Measurements from ENCODE around the gene EGLN1. TPM values are rescaled to one million over a fixed set of nuclear protein-coding genes. Genes with fewer than 3 reads are reported as not detected.

EGLN1 gene
- total and polyA plus RNA-seq, 4 donors, result 4.5 to 45.1 (median 16.3) TPM

- Histone ChIP-seq H3K4me1 (ENCODE audit: control insufficient read depth in 5 of 5, insufficient read depth in 5 of 5, low read length in 5 of 5) (peaks cover 0 to 7% (median 0%) of the 10 kb centered on the region in 5 donors), H3K27ac (ENCODE audit: low read depth in 1 of 2, low read length in 1 of 2) (no peak overlapping the region), H3K4me3 (no peak overlapping the region), H3K9ac (ENCODE audit: insufficient read depth in 1 of 2, low read length in 2 of 2) (no peak overlapping the region), H3K9me3 (ENCODE audit: control insufficient read depth in 4 of 4, insufficient read depth in 3 of 4, low read length in 3 of 4) (no peaks in the 10 kb centered on the region), H3K36me3 (ENCODE audit: control insufficient read depth in 4 of 4, insufficient read depth in 4 of 4, low read length in 4 of 4) (peaks cover 0 to 7% (median 3%) of the 10 kb centered on the region in 4 donors), H3K27me3 (ENCODE audit: control insufficient read depth in 3 of 3, insufficient read depth in 3 of 3, low read length in 2 of 3) (no peaks in the 10 kb centered on the region)
- TF ChIP-seq CTCF (IDR thresholded peaks at IDR 0.05; ENCODE audit: control extremely low read depth, extremely low read depth), result no peak
- DNase-seq, result no peak
- ATAC-seq (ENCODE audit: insufficient read depth, low FRiP score), result no peak
These were observed 49.6 kb downstream of the EGLN1 start for GRCh38 chr1:231372501-231372900.

GRCh38 chr1:231369282-231369681, 52.8 kb downstream of the EGLN1 start:
- WGBS, 2 donors, result 81 to 83% methylated on average over 3 of the region's 3 CpGs
- no peak overlapping the region for H3K9ac ChIP-seq (ENCODE audit: insufficient read depth in 1 of 2, low read length in 2 of 2)

GRCh38 chr1:231364192-231364591, 57.9 kb downstream of the EGLN1 start:
- no peak overlapping the region for H3K27ac ChIP-seq (ENCODE audit: low read depth in 1 of 2, low read length in 1 of 2)
- H3K4me1 ChIP-seq (ENCODE audit: control insufficient read depth in 5 of 5, insufficient read depth in 5 of 5, low read length in 5 of 5), result peaks cover 0 to 3% (median 0%) of the 10 kb centered on the region in 5 donors
- WGBS, 2 donors, result 76 to 86% methylated on average over 5 of the region's 5 CpGs
- no peak overlapping the region for H3K4me3 ChIP-seq
- ATAC-seq (ENCODE audit: insufficient read depth, low FRiP score) (no peak), DNase-seq (no peak)
- H3K9me3 ChIP-seq (ENCODE audit: control insufficient read depth in 4 of 4, insufficient read depth in 3 of 4, low read length in 3 of 4), result no peaks in the 10 kb centered on the region
- no peak for TF ChIP-seq CTCF (IDR thresholded peaks at IDR 0.05; ENCODE audit: control extremely low read depth, extremely low read depth)
- no peak overlapping the region for H3K9ac ChIP-seq (ENCODE audit: insufficient read depth in 1 of 2, low read length in 2 of 2)
- H3K36me3 ChIP-seq (ENCODE audit: control insufficient read depth in 4 of 4, insufficient read depth in 4 of 4, low read length in 4 of 4), result peaks cover 2 to 6% (median 5%) of the 10 kb centered on the region in 4 donors
- no peaks in the 10 kb centered on the region for H3K27me3 ChIP-seq (ENCODE audit: control insufficient read depth in 3 of 3, insufficient read depth in 3 of 3, low read length in 2 of 3)

More at GRCh38 chr1:231369282-231369681, 52.8 kb downstream of the EGLN1 start:
- H3K9me3 ChIP-seq (ENCODE audit: control insufficient read depth in 4 of 4, insufficient read depth in 3 of 4, low read length in 3 of 4), result no peaks in the 10 kb centered on the region
- peaks cover 2 to 7% (median 5%) of the 10 kb centered on the region in 4 donors for H3K36me3 ChIP-seq (ENCODE audit: control insufficient read depth in 4 of 4, insufficient read depth in 4 of 4, low read length in 4 of 4)
- DNase-seq (no peak), ATAC-seq (ENCODE audit: insufficient read depth, low FRiP score) (no peak)
- H3K27ac ChIP-seq (ENCODE audit: low read depth in 1 of 2, low read length in 1 of 2), result no peak overlapping the region
- no peak overlapping the region for H3K4me3 ChIP-seq
- no peak for TF ChIP-seq CTCF (IDR thresholded peaks at IDR 0.05; ENCODE audit: control extremely low read depth, extremely low read depth)
- no peaks in the 10 kb centered on the region for H3K27me3 ChIP-seq (ENCODE audit: control insufficient read depth in 3 of 3, insufficient read depth in 3 of 3, low read length in 2 of 3)
- no peaks in the 10 kb centered on the region for H3K4me1 ChIP-seq (ENCODE audit: control insufficient read depth in 5 of 5, insufficient read depth in 5 of 5, low read length in 5 of 5)

- Histone ChIP-seq H3K9me3 (ENCODE audit: control insufficient read depth in 4 of 4, insufficient read depth in 3 of 4, low read length in 3 of 4) (no peaks in the 10 kb centered on the region), H3K4me1 (ENCODE audit: control insufficient read depth in 5 of 5, insufficient read depth in 5 of 5, low read length in 5 of 5) (peaks cover 0 to 3% (median 0%) of the 10 kb centered on the region in 5 donors), H3K27ac (ENCODE audit: low read depth in 1 of 2, low read length in 1 of 2) (no peak overlapping the region), H3K4me3 (no peak overlapping the region), H3K36me3 (ENCODE audit: control insufficient read depth in 4 of 4, insufficient read depth in 4 of 4, low read length in 4 of 4) (peaks cover under 1 to 6% (median 4%) of the 10 kb centered on the region in 4 donors), H3K9ac (ENCODE audit: insufficient read depth in 1 of 2, low read length in 2 of 2) (no peak overlapping the region), H3K27me3 (ENCODE audit: control insufficient read depth in 3 of 3, insufficient read depth in 3 of 3, low read length in 2 of 3) (no peaks in the 10 kb centered on the region)
- WGBS, 2 donors, result 80 to 88% methylated on average over 1 of the region's 1 CpG
- ATAC-seq (ENCODE audit: insufficient read depth, low FRiP score), result no peak
- TF ChIP-seq CTCF (IDR thresholded peaks at IDR 0.05; ENCODE audit: control extremely low read depth, extremely low read depth), result no peak
- DNase-seq, result no peak
These were observed 58.5 kb downstream of the EGLN1 start for GRCh38 chr1:231363624-231364023.

Data from lung (tissue), 12 donors.